ENCODE data around the gene LIN28B.
A peak's percentile ranks its signal among the peaks of the same experiment; 100 is the strongest.
"Not testable (repeated sequence)": the region's sequence is repeated elsewhere in the genome, so short reads cannot be mapped to it uniquely, and the experiment has no call there.

Gene LIN28B

DNA sequence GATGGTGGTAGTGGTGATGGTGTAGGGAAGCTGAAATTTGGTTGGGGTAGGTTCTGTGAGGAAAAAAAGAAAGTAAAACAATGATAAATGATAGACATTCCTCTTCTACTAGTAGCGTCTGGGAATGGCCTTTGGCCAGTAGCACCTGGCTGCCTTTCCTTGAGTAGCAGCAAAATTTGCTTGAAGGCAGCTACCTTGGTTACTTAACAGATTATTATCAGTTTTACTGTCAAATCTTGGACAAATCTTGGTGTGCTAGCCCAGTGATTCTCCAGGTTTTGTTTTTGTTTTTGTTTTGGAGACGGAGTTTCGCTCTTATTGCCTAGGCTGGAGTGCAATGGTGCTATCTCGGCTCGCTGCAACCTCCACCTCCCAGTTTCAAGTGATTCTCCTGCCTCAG, 26.4 kb downstream of the LIN28B start:
- Histone ChIP-seq H3K9ac (ENCODE audit: low read length) (no peak overlapping the region), H3K79me1 (ENCODE audit: low read length) (peaks cover 3% of the 10 kb centered on the region), H3K36me3 (ENCODE audit: control insufficient read depth, insufficient read depth, low read length) (no peaks in the 10 kb centered on the region), H3K4me1 (ENCODE audit: control insufficient read depth, low read depth, low read length) (no peaks in the 10 kb centered on the region), H3K27ac (ENCODE audit: low read depth, low read length) (no peak overlapping the region), H3K27me3 (ENCODE audit: insufficient read depth, low read length, poor library complexity) (no peaks in the 10 kb centered on the region), H3K56ac (ENCODE audit: low read length) (no peak overlapping the region), H3K18ac (ENCODE audit: low read length) (no peak overlapping the region), H2AK5ac (ENCODE audit: low read length) (no peak overlapping the region), H3K4me3 (ENCODE audit: low read length) (no peak overlapping the region), H2BK120ac (ENCODE audit: low read depth, low read length) (no peak overlapping the region), H3K4me2 (ENCODE audit: low read length) (no peak overlapping the region), H4K8ac (ENCODE audit: low read depth, low read length) (no peak overlapping the region), H4K5ac (ENCODE audit: low read length) (no peak overlapping the region), H3K4ac (ENCODE audit: low read depth, low read length) (no peak overlapping the region), H2BK5ac (ENCODE audit: low read length) (no peak overlapping the region), H2BK15ac (replicated peaks; ENCODE audit: low read depth) (no peak overlapping the region), H3K79me2 (ENCODE audit: control insufficient read depth, insufficient read depth, low read length) (peaks cover 14% of the 10 kb centered on the region), H3K23ac (ENCODE audit: low read length) (no peak overlapping the region)
- no CpG with 5 or more reads among the region's 5 CpGs for WGBS (ENCODE audit: extremely low coverage, insufficient coverage, low lambda C conversion rate)
- DNase-seq: no peak

GRCh38 chr6:104983776-104984175, 26.9 kb downstream of the LIN28B start:
- Histone ChIP-seq H2BK120ac (ENCODE audit: low read depth, low read length) (no peak overlapping the region), H3K56ac (ENCODE audit: low read length) (no peak overlapping the region), H3K23ac (ENCODE audit: low read length) (no peak overlapping the region), H3K4ac (ENCODE audit: low read depth, low read length) (no peak overlapping the region), H2AK5ac (ENCODE audit: low read length) (no peak overlapping the region), H2BK15ac (replicated peaks; ENCODE audit: low read depth) (no peak overlapping the region), H4K5ac (ENCODE audit: low read length) (no peak overlapping the region), H3K4me3 (ENCODE audit: low read length) (no peak overlapping the region), H3K9ac (ENCODE audit: low read length) (no peak overlapping the region), H3K4me1 (ENCODE audit: control insufficient read depth, low read depth, low read length) (no peaks in the 10 kb centered on the region), H3K27me3 (ENCODE audit: insufficient read depth, low read length, poor library complexity) (no peaks in the 10 kb centered on the region), H3K27ac (ENCODE audit: low read depth, low read length) (no peak overlapping the region), H3K79me2 (ENCODE audit: control insufficient read depth, insufficient read depth, low read length) (peaks cover 10% of the 10 kb centered on the region), H4K8ac (ENCODE audit: low read depth, low read length) (no peak overlapping the region), H3K4me2 (ENCODE audit: low read length) (no peak overlapping the region), H3K79me1 (ENCODE audit: low read length) (peaks cover 1% of the 10 kb centered on the region), H2BK5ac (ENCODE audit: low read length) (no peak overlapping the region), H3K18ac (ENCODE audit: low read length) (no peak overlapping the region), H3K36me3 (ENCODE audit: control insufficient read depth, insufficient read depth, low read length) (no peaks in the 10 kb centered on the region)
- no peak for DNase-seq
- WGBS (ENCODE audit: extremely low coverage, insufficient coverage, low lambda C conversion rate): no CpG with 5 or more reads among the region's 4 CpGs

- Histone ChIP-seq H3K79me2 (ENCODE audit: control insufficient read depth, insufficient read depth, low read length) (peaks cover 13% of the 10 kb centered on the region), H3K4me3 (ENCODE audit: low read length) (no peak overlapping the region), H4K5ac (ENCODE audit: low read length) (no peak overlapping the region), H3K27ac (ENCODE audit: low read depth, low read length) (no peak overlapping the region), H2BK120ac (ENCODE audit: low read depth, low read length) (no peak overlapping the region), H3K27me3 (ENCODE audit: insufficient read depth, low read length, poor library complexity) (no peaks in the 10 kb centered on the region), H3K4ac (ENCODE audit: low read depth, low read length) (no peak overlapping the region), H4K8ac (ENCODE audit: low read depth, low read length) (no peak overlapping the region), H3K4me2 (ENCODE audit: low read length) (no peak overlapping the region), H2BK5ac (ENCODE audit: low read length) (no peak overlapping the region), H3K56ac (ENCODE audit: low read length) (no peak overlapping the region), H3K23ac (ENCODE audit: low read length) (no peak overlapping the region), H3K79me1 (ENCODE audit: low read length) (peaks cover 1% of the 10 kb centered on the region), H3K9ac (ENCODE audit: low read length) (no peak overlapping the region), H3K4me1 (ENCODE audit: control insufficient read depth, low read depth, low read length) (no peaks in the 10 kb centered on the region), H2AK5ac (ENCODE audit: low read length) (no peak overlapping the region), H3K36me3 (ENCODE audit: control insufficient read depth, insufficient read depth, low read length) (no peaks in the 10 kb centered on the region), H2BK15ac (replicated peaks; ENCODE audit: low read depth) (no peak overlapping the region), H3K18ac (ENCODE audit: low read length) (no peak overlapping the region)
- no peak for DNase-seq
- no CpG with 5 or more reads among the region's 1 CpG for WGBS (ENCODE audit: extremely low coverage, insufficient coverage, low lambda C conversion rate)
Measured at GRCh38 chr6:104984831-104985230, 27.9 kb downstream of the LIN28B start.

DNA sequence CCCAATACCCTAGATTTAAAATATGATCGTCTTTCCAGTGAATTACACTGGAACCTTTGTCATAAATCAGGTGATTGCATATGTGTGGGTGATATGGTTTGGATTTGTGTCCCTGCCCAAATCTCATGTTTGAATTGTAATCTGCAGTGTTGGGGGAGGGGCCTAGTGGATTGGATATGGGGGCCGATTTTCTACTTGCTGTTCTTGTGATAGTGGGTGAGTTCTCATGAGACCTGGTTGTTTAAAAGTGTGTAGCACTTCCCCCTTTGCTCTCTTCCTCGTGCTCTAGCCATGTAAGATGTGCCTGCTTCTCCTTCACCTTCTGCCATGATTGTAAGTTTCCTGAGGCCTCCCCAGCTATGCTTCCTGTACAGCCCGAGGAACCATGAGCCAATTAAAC, 29.0 kb downstream of the LIN28B start:
- not testable (repeated sequence) for H3K9ac ChIP-seq (ENCODE audit: low read length); H4K5ac ChIP-seq (ENCODE audit: low read length)

GRCh38 chr6:104986625-104987024, 29.7 kb downstream of the LIN28B start:
- Histone ChIP-seq H3K23ac (ENCODE audit: low read length) (no peak overlapping the region), H3K4me3 (ENCODE audit: low read length) (no peak overlapping the region), H3K36me3 (ENCODE audit: control insufficient read depth, insufficient read depth, low read length) (no peaks in the 10 kb centered on the region), H4K8ac (ENCODE audit: low read depth, low read length) (no peak overlapping the region), H3K4ac (ENCODE audit: low read depth, low read length) (no peak overlapping the region), H3K4me1 (ENCODE audit: control insufficient read depth, low read depth, low read length) (no peaks in the 10 kb centered on the region), H3K27me3 (ENCODE audit: insufficient read depth, low read length, poor library complexity) (no peaks in the 10 kb centered on the region), H3K4me2 (ENCODE audit: low read length) (no peak overlapping the region), H3K79me2 (ENCODE audit: control insufficient read depth, insufficient read depth, low read length) (peaks cover 13% of the 10 kb centered on the region), H3K18ac (ENCODE audit: low read length) (no peak overlapping the region), H3K56ac (ENCODE audit: low read length) (no peak overlapping the region), H2AK5ac (ENCODE audit: low read length) (no peak overlapping the region), H4K5ac (ENCODE audit: low read length) (no peak overlapping the region), H2BK120ac (ENCODE audit: low read depth, low read length) (no peak overlapping the region), H3K79me1 (ENCODE audit: low read length) (no peaks in the 10 kb centered on the region), H3K9ac (ENCODE audit: low read length) (no peak overlapping the region), H3K27ac (ENCODE audit: low read depth, low read length) (no peak overlapping the region), H2BK5ac (ENCODE audit: low read length) (no peak overlapping the region), H2BK15ac (replicated peaks; ENCODE audit: low read depth) (no peak overlapping the region)
- no peak for DNase-seq
- 100% methylated on average over 2 of the region's 3 CpGs for WGBS (ENCODE audit: extremely low coverage, insufficient coverage, low lambda C conversion rate)

More for the DNA sequence above, 29.0 kb downstream of the LIN28B start:
- H3K4me3 ChIP-seq (ENCODE audit: low read length); H2BK15ac ChIP-seq (replicated peaks; ENCODE audit: low read depth); H3K23ac ChIP-seq (ENCODE audit: low read length); H3K27ac ChIP-seq (ENCODE audit: low read depth, low read length); H3K27me3 ChIP-seq (ENCODE audit: insufficient read depth, low read length, poor library complexity); H2AK5ac ChIP-seq (ENCODE audit: low read length); H3K4me2 ChIP-seq (ENCODE audit: low read length); H4K8ac ChIP-seq (ENCODE audit: low read depth, low read length); H3K56ac ChIP-seq (ENCODE audit: low read length); H3K36me3 ChIP-seq (ENCODE audit: control insufficient read depth, insufficient read depth, low read length); H3K18ac ChIP-seq (ENCODE audit: low read length); H2BK120ac ChIP-seq (ENCODE audit: low read depth, low read length); H3K79me1 ChIP-seq (ENCODE audit: low read length); H3K4me1 ChIP-seq (ENCODE audit: control insufficient read depth, low read depth, low read length); H3K4ac ChIP-seq (ENCODE audit: low read depth, low read length); H2BK5ac ChIP-seq (ENCODE audit: low read length); DNase-seq: not testable (repeated sequence)
- WGBS (ENCODE audit: extremely low coverage, insufficient coverage, low lambda C conversion rate): no CpG with 5 or more reads among the region's 4 CpGs
- peaks cover 13% of the 10 kb centered on the region for H3K79me2 ChIP-seq (ENCODE audit: control insufficient read depth, insufficient read depth, low read length)

DNA sequence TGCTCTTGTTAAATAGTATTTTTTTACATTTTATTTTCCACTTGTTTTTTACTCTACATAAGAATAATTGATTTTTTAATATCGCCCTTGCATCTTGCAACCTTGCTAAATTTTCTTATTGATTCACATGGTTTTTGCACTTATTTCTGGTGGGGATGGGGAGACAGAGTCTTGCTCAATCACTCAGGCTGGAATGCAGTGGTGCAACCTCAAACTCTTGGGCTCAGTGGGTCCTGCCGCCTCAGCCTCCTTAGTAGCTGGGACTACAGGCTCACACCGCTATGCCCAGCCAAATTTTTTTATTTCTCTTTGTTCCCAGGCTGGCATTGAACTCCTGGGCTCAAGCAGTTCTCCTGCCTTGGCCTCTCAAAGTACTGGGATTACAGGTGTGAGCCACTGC, 30.3 kb downstream of the LIN28B start:
- Histone ChIP-seq H2BK15ac (replicated peaks; ENCODE audit: low read depth) (no peak overlapping the region), H3K4ac (ENCODE audit: low read depth, low read length) (no peak overlapping the region), H3K36me3 (ENCODE audit: control insufficient read depth, insufficient read depth, low read length) (no peaks in the 10 kb centered on the region), H2BK5ac (ENCODE audit: low read length) (no peak overlapping the region), H3K27ac (ENCODE audit: low read depth, low read length) (no peak overlapping the region), H4K8ac (ENCODE audit: low read depth, low read length) (no peak overlapping the region), H3K4me3 (ENCODE audit: low read length) (no peak overlapping the region), H2AK5ac (ENCODE audit: low read length) (no peak overlapping the region), H3K79me2 (ENCODE audit: control insufficient read depth, insufficient read depth, low read length) (peaks cover 13% of the 10 kb centered on the region), H3K4me1 (ENCODE audit: control insufficient read depth, low read depth, low read length) (no peaks in the 10 kb centered on the region), H3K18ac (ENCODE audit: low read length) (no peak overlapping the region), H3K9ac (ENCODE audit: low read length) (no peak overlapping the region), H3K4me2 (ENCODE audit: low read length) (no peak overlapping the region), H3K56ac (ENCODE audit: low read length) (no peak overlapping the region), H4K5ac (ENCODE audit: low read length) (no peak overlapping the region), H3K79me1 (ENCODE audit: low read length) (no peaks in the 10 kb centered on the region), H2BK120ac (ENCODE audit: low read depth, low read length) (no peak overlapping the region), H3K23ac (ENCODE audit: low read length) (no peak overlapping the region), H3K27me3 (ENCODE audit: insufficient read depth, low read length, poor library complexity) (no peaks in the 10 kb centered on the region)
- no CpG with 5 or more reads among the region's 3 CpGs for WGBS (ENCODE audit: extremely low coverage, insufficient coverage, low lambda C conversion rate)
- peak; percentile 57 for DNase-seq
